H9 (cell line): ENCODE measurements around the gene TNKS2. TPM values are rescaled to one million over a fixed set of nuclear protein-coding genes. Genes with fewer than 3 reads are reported as not detected.

Experiments used
- DNase-seq: peaks from one replicate; pipeline ENCODE4 v3.0.0-alpha.2; 2017
- H2AFZ ChIP-seq: one replicate; pipeline ENCODE4 v1.6.1; 2013; ENCODE audit warnings: mild to moderate bottlenecking, low read length, control low read depth, moderate library complexity
- H2AK5ac ChIP-seq: 2 replicates; pipeline ENCODE4 v1.6.1; 2013; ENCODE audit warnings: low read length, control low read depth, mixed read lengths; ENCODE audit not compliant: insufficient read length
- H2BK120ac ChIP-seq: one replicate; pipeline ENCODE4 v1.6.1; 2013; ENCODE audit warnings: low read depth, mild to moderate bottlenecking, low read length, control low read depth, inconsistent platforms; ENCODE audit not compliant: poor library complexity, severe bottlenecking
- H2BK12ac ChIP-seq: 2 replicates; pipeline ENCODE4 v1.6.1; 2013; ENCODE audit warnings: low read length, control low read depth, mixed read lengths, low read depth; ENCODE audit not compliant: insufficient read length
- H2BK15ac ChIP-seq: 2 replicates; pipeline ENCODE4 v1.6.1; 2013; ENCODE audit warnings: low read depth, low read length, control low read depth
- H2BK20ac ChIP-seq: one replicate; pipeline ENCODE4 v1.6.1; 2013; ENCODE audit warnings: low read depth, mild to moderate bottlenecking, low read length, control low read depth, inconsistent platforms; ENCODE audit not compliant: poor library complexity, severe bottlenecking
- H2BK5ac ChIP-seq: 2 replicates; pipeline ENCODE4 v1.6.1; 2013; ENCODE audit warnings: low read length, control low read depth, mixed read lengths; ENCODE audit not compliant: insufficient read length
- H3K14ac ChIP-seq: 2 replicates; pipeline ENCODE4 v1.6.1; 2013; ENCODE audit warnings: low read length, control low read depth; ENCODE audit not compliant: insufficient read depth
- H3K18ac ChIP-seq: 2 replicates; pipeline ENCODE4 v1.6.1; 2013; ENCODE audit warnings: low read depth, mild to moderate bottlenecking, mixed read lengths, low read length, control low read depth; ENCODE audit not compliant: insufficient read length
- H3K23ac ChIP-seq: 2 replicates; pipeline ENCODE4 v1.6.1; 2013; ENCODE audit warnings: low read length, control low read depth, mixed read lengths, low read depth; ENCODE audit not compliant: insufficient read length
- H3K23me2 ChIP-seq: 2 replicates; pipeline ENCODE4 v1.6.1; 2013; ENCODE audit warnings: low read depth, mild to moderate bottlenecking, mixed read lengths, low read length, control low read depth; ENCODE audit not compliant: insufficient read length, poor library complexity, severe bottlenecking
- H3K27ac ChIP-seq: 2 replicates; pipeline ENCODE4 v1.5.1; 2013; ENCODE audit warnings: low read length, control low read depth, mixed read lengths, low read depth; ENCODE audit not compliant: insufficient read length
- H3K27me3 ChIP-seq: 2 replicates; pipeline ENCODE4 v1.6.1; 2013; ENCODE audit warnings: low read length, control low read depth, inconsistent platforms; ENCODE audit not compliant: insufficient read depth
- H3K4ac ChIP-seq: 2 replicates; pipeline ENCODE4 v1.6.1; 2013; ENCODE audit warnings: low read depth, mild to moderate bottlenecking, control low read depth, inconsistent platforms, low read length, moderate library complexity
- H3K4me1 ChIP-seq: 2 replicates; pipeline ENCODE4 v1.6.1; 2013; ENCODE audit warnings: low read length, control low read depth, inconsistent platforms; ENCODE audit not compliant: insufficient read depth
- H3K4me2 ChIP-seq: 2 replicates; pipeline ENCODE4 v1.6.1; 2013; ENCODE audit warnings: low read length, control low read depth, mixed read lengths; ENCODE audit not compliant: insufficient read length, insufficient read depth
- H3K56ac ChIP-seq: 2 replicates; pipeline ENCODE4 v1.6.1; 2013; ENCODE audit warnings: low read depth, mild to moderate bottlenecking, mixed read lengths, low read length, control low read depth; ENCODE audit not compliant: insufficient read length
- H3K79me1 ChIP-seq: 2 replicates; pipeline ENCODE4 v1.6.1; 2013; ENCODE audit warnings: low read depth, mild to moderate bottlenecking, moderate library complexity, low read length, control low read depth, inconsistent platforms; ENCODE audit not compliant: insufficient read depth, poor library complexity, severe bottlenecking
- H3K79me2 ChIP-seq: 2 replicates; pipeline ENCODE4 v1.6.1; 2013; ENCODE audit warnings: low read length, control low read depth, inconsistent platforms; ENCODE audit not compliant: insufficient read depth
- H3K9ac ChIP-seq: 2 replicates; pipeline ENCODE4 v1.6.1; 2013; ENCODE audit warnings: low read length, control low read depth, mixed read lengths; ENCODE audit not compliant: insufficient read length; ENCODE audit errors: extremely low read depth
- H3K9me3 ChIP-seq: one replicate; pipeline ENCODE4 v1.6.1; 2013; ENCODE audit warnings: low read depth, low read length, inconsistent platforms; ENCODE audit not compliant: control insufficient read depth
- H3T11ph ChIP-seq: one replicate; pipeline ENCODE4 v1.6.1; 2013; ENCODE audit warnings: mild to moderate bottlenecking, low read length, control low read depth, inconsistent platforms
- H4K20me1 ChIP-seq: one replicate; pipeline ENCODE4 v1.6.1; 2013; ENCODE audit not compliant: control insufficient read depth, insufficient read length, insufficient read depth
- H4K5ac ChIP-seq: 2 replicates; pipeline ENCODE4 v1.6.1; 2013; ENCODE audit warnings: low read depth, mild to moderate bottlenecking, mixed read lengths, low read length, control low read depth; ENCODE audit not compliant: insufficient read length
- H4K8ac ChIP-seq: replicated peaks from 2 replicates; pipeline ENCODE4 v1.6.1; 2013; ENCODE audit warnings: low read length, control low read depth, mixed read lengths, low read depth; ENCODE audit not compliant: insufficient read length
- H4K91ac ChIP-seq: 2 replicates; pipeline ENCODE4 v1.6.1; 2013; ENCODE audit warnings: low read depth, mild to moderate bottlenecking, moderate library complexity, mixed read lengths, low read length, control low read depth; ENCODE audit not compliant: insufficient read length
- H3K27ac Mint-ChIP-seq, 3 experiments: 2 replicates in 2 of 3; 3 replicates in 1 of 3; pipeline ENCODE4 v1.8.0; 2020 to 2021; ENCODE audit warnings: mixed read lengths in 3 of 3, mild to moderate bottlenecking in 1 of 3, moderate library complexity in 1 of 3
- H3K27me3 Mint-ChIP-seq: 2 replicates; pipeline ENCODE4 v1.8.0; 2021; ENCODE audit warnings: low read depth, mild to moderate bottlenecking, moderate library complexity, mixed read lengths
- H3K36me3 Mint-ChIP-seq, 3 experiments: 2 replicates in 2 of 3; 3 replicates in 1 of 3; pipeline ENCODE4 v1.8.0; 2020 to 2021; ENCODE audit warnings: low read depth in 3 of 3, mixed read lengths in 3 of 3; ENCODE audit not compliant: insufficient read depth in 1 of 3
- H3K4me1 Mint-ChIP-seq, 2 experiments: 2 replicates each; pipeline ENCODE4 v1.8.0; 2020; ENCODE audit warnings: mixed read lengths in 2 of 2
- H3K4me3 Mint-ChIP-seq, 2 experiments: 2 replicates in 1 of 2; 3 replicates in 1 of 2; pipeline ENCODE4 v1.8.0; 2020 to 2021; ENCODE audit warnings: mild to moderate bottlenecking in 2 of 2, mixed read lengths in 2 of 2, moderate library complexity in 1 of 2
- H3K9me3 Mint-ChIP-seq, 2 experiments: 2 replicates in 1 of 2; 3 replicates in 1 of 2; pipeline ENCODE4 v1.8.0; 2020; ENCODE audit warnings: mild to moderate bottlenecking in 2 of 2, mixed read lengths in 2 of 2, moderate library complexity in 1 of 2
- WGBS: extraction: QIAGEN DNeasy Blood & Tissue Kit; methylation state at CpG from one replicate; pipeline ENCODE4 v1.1.7; 2013; ENCODE audit warnings: missing lambda C conversion rate, low lambda C conversion rate, mixed read lengths; ENCODE audit not compliant: insufficient read length; ENCODE audit errors: extremely low coverage; 5-methylcytosine and 5-hydroxymethylcytosine counted together
- total RNA-seq: library from RNA; stranded (reverse); gene quantifications from 2 replicates; pipeline ENCODE4 v1.2.1, GENCODE V29; 2021
- TF ChIP-seq, protein P1 (sequence below): fragments of 200-600 bp; sonication (generic); conservative IDR thresholded peaks from 3 replicates; pipeline ENCODE4 v1.8.0; 2021; ENCODE audit warnings: antibody characterized with exemption, mild to moderate bottlenecking

Gene TNKS2
- total RNA-seq, 1 experiment from 2014 or later = 58.9 TPM

DNA sequence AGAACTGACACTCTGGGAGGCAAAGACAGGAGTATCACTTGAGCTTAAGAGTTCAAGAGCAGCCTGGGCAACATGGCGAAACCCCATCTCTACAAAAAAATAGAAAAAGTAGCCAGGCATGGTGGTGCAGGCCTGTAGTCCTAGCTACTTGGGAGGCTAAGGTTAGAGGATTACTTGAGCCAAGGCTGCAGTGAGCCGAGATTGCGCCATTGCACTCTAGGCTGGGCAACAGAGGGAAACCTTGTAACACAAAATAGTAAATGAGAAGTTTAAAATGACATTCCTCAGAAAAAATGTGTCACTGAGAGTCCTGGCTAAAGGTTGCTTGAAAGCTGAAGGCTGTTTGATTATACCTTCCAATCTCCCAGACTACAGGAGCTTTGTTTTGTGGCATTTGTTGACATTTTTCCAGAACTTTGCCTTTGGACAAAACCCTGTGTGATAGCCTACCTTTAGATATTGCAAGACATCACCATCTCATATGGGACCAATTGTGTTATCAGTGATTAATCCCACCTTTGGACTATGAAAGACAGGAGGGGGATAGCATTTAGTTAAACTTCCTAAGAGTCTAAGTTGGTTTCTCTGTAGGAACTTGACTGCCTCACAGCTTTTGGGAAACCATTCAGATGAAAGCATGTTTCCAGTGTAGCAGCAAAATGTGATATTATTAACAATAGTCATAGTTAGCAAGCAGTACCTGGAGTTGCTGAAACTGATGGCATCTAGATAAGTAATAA, 5.3 kb downstream of the TNKS2 start:
- Histone ChIP-seq H2BK12ac (no peak overlapping the region), H3K23ac (no peak overlapping the region), H2BK5ac (no peak overlapping the region), H3K9me3 (no peaks in the 10 kb centered on the region), H3K18ac (no peak overlapping the region), H4K8ac (no peak overlapping the region), H3K23me2 (peaks cover 4% of the 10 kb centered on the region), H3K79me2 (peaks cover 50% of the 10 kb centered on the region; the same call in 1 of the 2 replicates), H4K5ac (no peak overlapping the region), H3K27me3 (no peaks in the 10 kb centered on the region), H3K9ac (no peak overlapping the region), H3T11ph (no peak overlapping the region), H2BK120ac (no peak overlapping the region), H3K4me2 (no peak overlapping the region), H4K20me1 (no peaks in the 10 kb centered on the region), H3K4ac (no peak overlapping the region), H2BK15ac (no peak overlapping the region), H2BK20ac (no peak overlapping the region), H3K56ac (no peak overlapping the region), H3K27ac (no peak overlapping the region), H3K14ac (no peak overlapping the region), H4K91ac (no peak overlapping the region), H2AFZ (no peak overlapping the region), H3K79me1 (peaks cover 4% of the 10 kb centered on the region), H2AK5ac (no peak overlapping the region), H3K4me1 (no peaks in the 10 kb centered on the region)
- no peaks in the 10 kb centered on the region; a peak in 1 of 5 replicates for H3K9me3 Mint-ChIP-seq
- peaks cover 30 to 59% (median 53%) of the 10 kb centered on the region in 3 experiments; a peak in 6 of 7 replicates for H3K36me3 Mint-ChIP-seq
- no peak for DNase-seq
- H3K4me1 Mint-ChIP-seq = peaks cover 19 to 23% of the 10 kb centered on the region in 2 experiments
- no CpG with 5 or more reads among the region's 3 CpGs for WGBS
- H3K4me3 Mint-ChIP-seq = no peak overlapping the region
- no peaks in the 10 kb centered on the region; the same call in 1 of the 2 replicates for H3K27me3 Mint-ChIP-seq
- peak overlapping the region in 1 of 3 experiments; percentile 37; a peak in 1 of 7 replicates for H3K27ac Mint-ChIP-seq
- TF ChIP-seq, protein P1, sequence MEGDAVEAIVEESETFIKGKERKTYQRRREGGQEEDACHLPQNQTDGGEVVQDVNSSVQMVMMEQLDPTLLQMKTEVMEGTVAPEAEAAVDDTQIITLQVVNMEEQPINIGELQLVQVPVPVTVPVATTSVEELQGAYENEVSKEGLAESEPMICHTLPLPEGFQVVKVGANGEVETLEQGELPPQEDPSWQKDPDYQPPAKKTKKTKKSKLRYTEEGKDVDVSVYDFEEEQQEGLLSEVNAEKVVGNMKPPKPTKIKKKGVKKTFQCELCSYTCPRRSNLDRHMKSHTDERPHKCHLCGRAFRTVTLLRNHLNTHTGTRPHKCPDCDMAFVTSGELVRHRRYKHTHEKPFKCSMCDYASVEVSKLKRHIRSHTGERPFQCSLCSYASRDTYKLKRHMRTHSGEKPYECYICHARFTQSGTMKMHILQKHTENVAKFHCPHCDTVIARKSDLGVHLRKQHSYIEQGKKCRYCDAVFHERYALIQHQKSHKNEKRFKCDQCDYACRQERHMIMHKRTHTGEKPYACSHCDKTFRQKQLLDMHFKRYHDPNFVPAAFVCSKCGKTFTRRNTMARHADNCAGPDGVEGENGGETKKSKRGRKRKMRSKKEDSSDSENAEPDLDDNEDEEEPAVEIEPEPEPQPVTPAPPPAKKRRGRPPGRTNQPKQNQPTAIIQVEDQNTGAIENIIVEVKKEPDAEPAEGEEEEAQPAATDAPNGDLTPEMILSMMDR = no peak
